Activated CD8-positive, alpha-beta memory T cell treated with anti-CD3 and anti-CD28 coated beads, Interleukin-2, amount 10 ng/mL, durations not matched to agents 7 days and 5 days (primary cell): Measurements from ENCODE around the gene ZBED4. TPM values are rescaled to one million over a fixed set of nuclear protein-coding genes. Genes with fewer than 3 reads are reported as not detected.
"Not testable (repeated sequence)": the region's sequence is repeated elsewhere in the genome, so short reads cannot be mapped to it uniquely, and the experiment has no call there.

Source experiments
- ATAC-seq: fragments of 150-1000 bp; cut with Tn5 transposase; one replicate; pipeline ENCODE4 v1.10.0; 2021; ENCODE audit warnings: moderate library complexity
- CTCF ChIA-PET: fragments of 350-600 bp; sonication (Branson Sonifier 250); formaldehyde crosslinking; loops from one replicate; lab custom pipeline; 2021; ENCODE audit warnings: antibody characterized with exemption; lab: Charles Lee
- DNase-seq: peaks from one replicate; pipeline ENCODE4 v3.0.0-alpha.2; 2020
- H3K27ac Mint-ChIP-seq: one replicate; pipeline ENCODE4 v1.8.0; 2021; ENCODE audit warnings: mild to moderate bottlenecking, mixed read lengths
- H3K27me3 Mint-ChIP-seq: one replicate; pipeline ENCODE4 v1.8.0; 2021; ENCODE audit warnings: mixed read lengths
- H3K36me3 Mint-ChIP-seq: one replicate; pipeline ENCODE4 v1.8.0; 2021; ENCODE audit warnings: mild to moderate bottlenecking, mixed read lengths
- H3K4me1 Mint-ChIP-seq: one replicate; pipeline ENCODE4 v1.8.0; 2021; ENCODE audit warnings: mixed read lengths
- H3K4me3 Mint-ChIP-seq: one replicate; pipeline ENCODE4 v1.8.0; 2021; ENCODE audit warnings: mild to moderate bottlenecking, moderate library complexity, mixed read lengths
- H3K9me3 Mint-ChIP-seq: one replicate; pipeline ENCODE4 v1.8.0; 2022; ENCODE audit warnings: low read depth, mixed read lengths
- total RNA-seq, 2 experiments: library from RNA; stranded (reverse); gene quantifications; one replicate each; pipeline ENCODE4 v1.2.3, GENCODE V29; 2021

ZBED4 gene
- total RNA-seq, 2 experiments from 2014 or later, result 24.1 to 25.7 TPM

DNA sequence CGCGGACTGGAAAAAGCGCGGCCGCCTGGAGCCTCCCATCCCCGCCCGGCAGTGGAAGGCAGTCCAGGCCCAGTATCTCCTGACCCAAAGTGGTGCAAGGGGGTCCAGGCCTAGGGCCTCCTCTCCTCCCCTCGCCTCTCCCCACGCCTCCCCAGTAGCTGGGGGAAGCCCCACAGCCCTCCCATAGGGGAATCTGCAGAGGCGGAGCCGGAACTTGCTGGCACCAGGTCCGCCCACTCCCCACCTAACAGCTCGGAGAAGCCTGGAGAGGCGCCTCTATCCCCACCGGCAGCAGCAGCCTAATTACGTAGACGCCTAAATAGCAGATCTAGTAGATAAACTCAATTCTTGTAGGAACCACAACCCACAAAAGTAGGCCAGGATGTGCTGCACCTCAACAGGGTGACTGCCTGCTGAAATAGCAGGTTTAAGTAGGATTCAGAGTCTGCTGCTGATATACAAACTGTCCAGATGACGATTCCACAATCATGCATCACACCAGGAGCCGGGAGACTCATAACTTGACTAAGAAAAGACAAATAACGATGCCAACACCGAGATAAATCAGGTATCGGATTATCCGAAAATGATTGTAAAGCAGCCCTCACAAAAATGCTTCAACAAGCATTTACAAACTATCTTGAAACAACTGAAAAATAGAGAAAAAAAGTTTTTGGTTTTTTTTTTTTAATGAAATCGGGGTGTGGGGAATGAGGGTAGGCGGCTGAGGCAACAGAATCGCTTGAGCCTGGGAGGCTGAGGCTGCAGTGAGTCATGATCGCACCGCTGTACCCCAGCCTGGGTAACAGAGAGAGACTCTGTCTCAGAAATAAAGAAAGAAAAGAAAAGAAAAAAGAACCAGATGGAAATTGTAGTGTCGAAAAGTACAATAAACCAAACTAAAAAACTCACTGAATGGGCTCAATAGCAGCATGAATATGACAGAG is 14.6 kb upstream of the ZBED4 start:
- CTCF ChIA-PET, result interaction anchor here (0.8 to 1.3 kb wide), 5 partner anchors 9 to 41 kb away, joined by 3 to 7 read pairs (median 4); no protein-coding TSS in a partner anchor
- H3K27me3 Mint-ChIP-seq, result no peaks in the 10 kb centered on the region
- peak; percentile 94 for ATAC-seq

DNA sequence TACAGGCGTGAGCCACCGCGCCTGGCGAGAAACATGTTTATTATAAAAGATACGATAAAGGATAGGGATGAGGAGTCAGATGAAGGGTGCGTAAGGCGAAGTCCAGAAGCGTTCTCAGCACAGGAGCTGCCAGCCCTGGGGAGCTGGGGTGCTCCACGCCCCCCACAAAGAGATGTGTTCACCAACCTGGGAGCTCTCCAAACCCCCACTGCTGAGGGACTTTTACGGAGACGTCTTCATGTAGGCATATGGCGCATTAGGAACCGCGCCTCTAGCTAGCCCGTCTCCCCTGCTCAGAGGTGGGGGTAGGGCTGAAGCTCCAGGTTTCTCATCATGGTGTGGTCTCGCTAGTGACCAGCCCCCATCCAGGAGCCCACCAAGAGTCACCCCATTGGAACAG is 8.4 kb upstream of the ZBED4 start:
- H3K27ac Mint-ChIP-seq, result no peak overlapping the region
- H3K27me3 Mint-ChIP-seq, result peaks cover 32% of the 10 kb centered on the region
- no peaks in the 10 kb centered on the region for H3K36me3 Mint-ChIP-seq
- ATAC-seq (no peak), DNase-seq (no peak)
- no peak overlapping the region for H3K4me3 Mint-ChIP-seq
- peaks cover 14% of the 10 kb centered on the region for H3K4me1 Mint-ChIP-seq
- CTCF ChIA-PET, result no interaction called here
- no peaks in the 10 kb centered on the region for H3K9me3 Mint-ChIP-seq

More for the DNA sequence above, 14.6 kb upstream of the ZBED4 start:
- Mint-ChIP-seq H3K36me3 (peaks cover 1% of the 10 kb centered on the region), H3K4me1 (peaks cover 37% of the 10 kb centered on the region), H3K4me3 (peak overlapping the region; percentile 74), H3K9me3 (no peaks in the 10 kb centered on the region), H3K27ac (peak overlapping the region; percentile 96)
- DNase-seq, result peak; percentile 94

DNA sequence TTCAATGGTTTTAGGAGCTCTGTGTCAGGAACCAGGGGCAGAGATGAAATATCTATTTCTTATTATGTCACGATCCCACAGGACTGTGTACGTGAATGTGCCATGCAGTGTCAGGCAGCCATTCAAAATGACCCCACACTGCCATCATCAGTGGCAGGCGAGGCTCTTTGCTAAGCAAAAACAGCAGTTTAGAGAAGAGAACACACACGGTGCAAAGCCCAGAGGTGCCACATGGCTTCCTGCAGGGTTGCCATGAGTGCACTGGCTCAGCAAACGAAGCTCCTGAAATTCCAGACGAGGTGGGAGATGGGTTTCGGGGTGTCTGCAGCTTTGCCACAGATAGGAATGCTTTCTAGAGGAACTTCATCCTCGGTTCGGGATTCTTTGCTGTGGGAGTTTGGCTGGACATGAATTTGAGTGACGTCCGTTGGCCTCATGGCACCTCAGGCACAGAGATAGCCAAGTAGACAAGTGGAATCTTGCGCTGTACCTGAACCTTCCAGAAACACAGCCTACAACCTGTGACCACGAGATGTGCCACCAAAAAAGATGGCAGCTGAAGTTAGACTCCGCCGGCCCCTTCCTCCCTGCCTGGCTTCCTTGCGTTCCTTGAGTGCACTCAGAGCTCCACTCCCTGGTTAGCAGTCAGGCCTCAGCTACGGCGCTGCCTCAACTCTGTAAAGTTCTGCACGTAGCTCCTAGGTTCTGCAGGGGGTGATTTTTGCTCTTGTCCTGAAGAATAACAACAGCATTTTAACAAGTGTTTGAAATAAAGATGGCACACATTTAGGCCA is 7.8 kb upstream of the ZBED4 start:
- Mint-ChIP-seq H3K4me3 (no peak overlapping the region), H3K4me1 (peaks cover 16% of the 10 kb centered on the region), H3K36me3 (no peaks in the 10 kb centered on the region), H3K9me3 (no peaks in the 10 kb centered on the region), H3K27ac (no peak overlapping the region), H3K27me3 (peaks cover 36% of the 10 kb centered on the region)
- CTCF ChIA-PET, result no interaction called here
- no peak for ATAC-seq
- no peak for DNase-seq

DNA sequence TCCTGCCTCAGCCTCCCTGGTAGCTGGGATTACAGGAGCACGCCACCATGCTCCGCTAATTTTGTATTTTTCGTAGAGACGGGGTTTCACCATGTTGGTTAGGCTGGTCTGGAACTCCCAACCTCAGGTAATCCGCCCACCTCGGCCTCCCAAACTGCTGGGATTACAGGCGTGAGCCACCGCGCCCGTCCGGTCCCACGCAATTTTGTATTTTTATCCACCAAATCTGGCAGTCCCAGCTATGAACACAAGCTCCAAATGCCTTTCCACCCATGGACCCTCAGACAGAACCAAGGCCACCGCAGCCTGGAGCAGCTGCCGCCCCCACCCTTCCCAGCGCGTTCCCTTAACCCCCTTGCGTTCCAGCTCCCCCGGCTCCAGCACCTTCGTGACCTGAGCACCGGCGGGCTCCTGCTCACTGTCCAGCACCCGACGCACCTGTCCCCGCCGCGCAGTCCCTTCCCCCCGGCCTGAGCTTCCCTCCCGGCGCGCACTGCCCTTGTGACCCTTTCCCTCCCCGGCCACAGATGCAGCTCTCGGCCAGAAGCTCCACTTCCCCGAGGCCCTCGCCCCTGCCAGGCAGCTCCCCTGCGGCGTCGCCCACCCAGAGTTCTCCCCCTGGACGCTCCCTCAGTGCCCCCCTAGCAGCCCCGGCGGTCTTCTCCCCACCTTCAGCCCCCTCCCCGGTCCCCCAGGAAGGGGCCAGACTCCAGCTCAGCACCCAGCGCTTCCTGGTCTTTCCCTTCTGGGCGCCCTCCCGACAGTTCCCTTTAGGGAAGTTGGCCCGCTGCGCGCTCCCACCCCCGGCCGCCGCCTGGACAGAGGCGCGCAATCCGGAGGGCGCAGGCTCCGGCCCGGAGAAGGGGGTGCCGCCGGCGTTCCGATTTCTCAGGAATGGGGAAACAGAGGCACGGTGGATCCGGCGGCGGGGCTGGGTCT is 5.6 kb upstream of the ZBED4 start:
- no peaks in the 10 kb centered on the region for H3K9me3 Mint-ChIP-seq
- H3K27me3 Mint-ChIP-seq, result peaks cover 45% of the 10 kb centered on the region
- H3K4me3 Mint-ChIP-seq, result peak overlapping the region; percentile 13
- CTCF ChIA-PET, result interaction anchor here (1.5 to 1.9 kb wide), 2 partner anchors 9 to 182 kb away, joined by 3 to 7 read pairs; no protein-coding TSS in a partner anchor
- no peak overlapping the region for H3K27ac Mint-ChIP-seq
- peaks cover 19% of the 10 kb centered on the region for H3K4me1 Mint-ChIP-seq
- no peaks in the 10 kb centered on the region for H3K36me3 Mint-ChIP-seq
- no peak for ATAC-seq
- DNase-seq, result no peak

DNA sequence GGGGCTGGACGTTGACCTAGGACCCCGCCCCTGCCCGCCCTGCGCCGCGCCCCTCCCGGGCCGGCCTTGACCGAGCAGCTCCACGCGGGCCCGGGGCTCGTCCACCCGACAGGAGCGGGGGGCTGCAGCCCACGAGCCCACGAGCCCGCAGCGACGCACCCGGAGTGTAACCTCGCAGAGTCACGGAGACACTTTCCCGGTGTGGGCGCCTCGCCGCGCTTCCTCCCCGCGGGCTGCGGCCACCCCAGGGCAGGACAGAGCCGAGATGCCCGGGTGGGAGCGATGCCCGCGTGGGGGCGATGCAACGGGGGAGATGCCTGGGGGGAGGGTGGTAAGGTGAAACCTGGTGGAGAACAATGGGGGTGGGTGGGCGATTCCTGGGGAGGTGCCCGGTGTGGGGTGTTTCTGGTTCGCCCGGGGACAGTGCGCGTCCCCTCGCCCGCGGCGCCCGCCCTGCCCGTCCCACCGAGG is 4.9 kb upstream of the ZBED4 start:
- Mint-ChIP-seq H3K27ac (no peak overlapping the region), H3K4me3 (peak overlapping the region; percentile 24), H3K9me3 (no peaks in the 10 kb centered on the region), H3K36me3 (no peaks in the 10 kb centered on the region), H3K4me1 (peaks cover 19% of the 10 kb centered on the region), H3K27me3 (peaks cover 45% of the 10 kb centered on the region)
- ATAC-seq (no peak), DNase-seq (no peak)
- CTCF ChIA-PET, result interaction anchor here (1.9 kb wide), 1 partner anchor 10 kb away, joined by 7 read pairs; no protein-coding TSS in a partner anchor

DNA sequence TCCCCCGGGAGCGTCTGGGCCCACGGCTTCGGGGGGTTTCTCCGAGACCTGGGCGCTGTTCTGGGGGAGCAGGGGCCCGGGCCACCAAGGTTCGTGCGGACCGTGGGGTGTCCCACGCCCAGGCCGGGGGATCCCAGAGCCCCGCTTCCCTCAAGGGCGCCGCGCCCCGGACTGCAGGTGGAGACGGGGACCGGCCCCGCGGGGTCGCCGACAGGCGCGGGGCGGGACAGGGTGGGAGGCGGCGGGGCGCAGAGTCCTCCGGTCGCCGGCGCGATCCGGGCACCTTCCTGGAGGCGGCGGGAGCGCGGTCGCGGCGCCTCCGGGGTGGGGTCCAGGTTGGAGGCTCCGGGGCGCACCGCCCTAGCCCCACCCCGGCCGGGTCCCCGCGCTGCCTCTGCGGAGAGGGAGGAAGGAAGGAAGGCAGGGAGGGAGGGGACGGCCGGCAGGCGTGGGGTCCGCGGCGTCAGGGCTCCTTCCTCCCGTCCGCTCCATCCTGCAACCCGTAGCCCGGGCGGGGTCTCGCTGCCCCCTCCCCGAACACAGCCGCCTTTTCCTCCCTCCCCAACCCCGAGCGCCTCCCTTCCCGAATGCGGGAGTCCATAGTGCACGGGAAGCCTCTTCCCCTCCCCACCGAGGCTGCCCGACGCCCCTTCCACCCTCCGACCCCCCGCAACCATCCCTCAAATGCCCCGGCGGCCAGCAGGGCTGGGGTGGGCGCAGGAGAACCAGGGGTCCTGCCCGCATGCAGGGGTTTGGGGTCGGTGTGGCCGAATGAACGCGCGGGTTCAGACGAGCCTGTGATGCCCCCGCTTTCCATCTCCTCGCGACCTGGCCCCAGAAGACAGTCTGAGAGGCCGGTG is 4.3 kb upstream of the ZBED4 start:
- Mint-ChIP-seq H3K9me3 (no peaks in the 10 kb centered on the region), H3K27ac (no peak overlapping the region), H3K36me3 (no peaks in the 10 kb centered on the region), H3K4me1 (peaks cover 19% of the 10 kb centered on the region), H3K27me3 (peaks cover 45% of the 10 kb centered on the region), H3K4me3 (peak overlapping the region; percentile 46)
- no peak for ATAC-seq
- no peak for DNase-seq
- CTCF ChIA-PET, result no interaction called here

DNA sequence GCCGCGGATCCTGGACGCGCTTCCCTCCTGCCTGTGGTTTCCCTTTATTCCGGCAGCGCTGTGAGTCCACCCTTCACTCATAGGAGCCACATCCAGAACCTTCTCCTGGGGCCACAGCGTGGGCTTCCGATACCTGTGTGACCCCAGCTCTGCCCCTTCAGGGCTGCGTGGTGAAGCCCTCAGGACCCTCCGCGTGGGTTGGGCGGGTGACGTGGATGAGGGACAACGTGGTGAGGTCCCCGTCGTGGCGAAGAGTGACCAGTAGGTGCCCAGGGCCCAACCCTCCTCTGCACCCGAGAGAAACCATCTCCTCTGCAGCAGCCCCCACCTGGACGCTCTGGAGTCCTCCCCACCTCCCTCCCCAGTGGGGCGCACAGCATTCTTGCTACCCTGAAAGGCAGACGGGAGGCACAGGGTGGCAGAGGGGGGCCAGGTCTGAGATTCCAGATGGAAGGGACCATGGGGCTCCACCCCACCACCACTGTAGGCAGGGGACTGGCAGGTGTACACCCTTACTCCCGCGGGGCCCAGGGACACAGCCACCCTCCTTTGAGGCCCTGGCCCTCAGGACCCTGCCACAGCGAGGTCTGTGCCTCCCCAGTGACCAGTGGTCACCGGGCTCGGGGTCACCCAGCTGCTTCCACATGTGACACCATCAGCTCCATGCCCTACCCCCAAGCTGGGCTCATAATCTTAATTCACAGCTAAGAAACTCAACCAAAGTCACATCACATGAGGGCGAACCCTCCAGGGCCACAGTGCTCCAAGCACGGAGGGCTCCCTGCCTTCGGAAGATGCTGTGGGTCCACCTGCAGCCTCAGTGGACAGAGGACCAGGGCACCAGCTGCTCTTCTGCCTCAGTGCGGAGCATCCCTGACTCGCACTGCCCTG is 3.4 kb upstream of the ZBED4 start:
- Mint-ChIP-seq H3K9me3 (no peaks in the 10 kb centered on the region), H3K27me3 (peaks cover 45% of the 10 kb centered on the region), H3K4me1 (peaks cover 27% of the 10 kb centered on the region), H3K4me3 (peak overlapping the region; percentile 46), H3K36me3 (no peaks in the 10 kb centered on the region), H3K27ac (no peak overlapping the region)
- CTCF ChIA-PET, result no interaction called here
- ATAC-seq (no peak), DNase-seq (no peak)

DNA sequence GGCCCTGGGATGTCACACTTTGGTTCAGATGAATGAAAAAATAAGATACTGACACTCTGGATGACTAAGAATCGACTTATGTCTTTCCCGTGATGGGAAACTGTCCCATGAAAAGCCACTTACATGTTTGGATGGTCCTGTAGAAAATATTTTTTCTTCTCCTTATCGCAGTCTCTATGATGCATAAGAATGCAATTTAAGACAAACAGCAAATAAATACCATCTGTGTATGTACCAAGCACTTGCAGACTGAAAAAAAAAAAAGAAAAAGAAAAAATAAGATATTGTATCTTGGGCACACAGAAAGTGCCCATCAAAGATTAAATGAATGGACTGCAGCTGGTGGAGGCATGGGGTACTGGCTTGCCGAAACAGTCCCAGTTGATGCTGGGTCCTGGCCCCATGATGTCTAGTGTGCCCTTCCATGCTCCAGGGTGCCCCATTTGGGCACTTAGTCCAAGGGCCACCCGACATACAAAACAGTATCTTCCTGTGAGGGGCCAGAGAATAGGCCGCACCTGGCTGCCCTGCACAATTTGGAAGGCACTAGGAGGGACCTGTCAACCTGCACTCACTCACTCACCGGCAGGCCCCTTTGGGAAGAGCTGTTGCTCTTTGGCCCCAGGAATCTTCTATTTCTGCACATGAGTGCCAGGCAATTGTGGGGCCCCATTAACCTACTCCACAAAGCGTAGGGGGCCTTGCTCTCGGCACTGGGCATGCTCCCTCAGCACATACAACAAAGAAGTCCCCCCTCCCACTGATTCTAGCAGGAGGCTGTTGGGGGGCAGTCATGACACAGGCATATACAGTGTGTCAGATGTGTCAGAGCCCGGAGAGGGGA is 2.5 kb upstream of the ZBED4 start:
- Mint-ChIP-seq H3K36me3 (no peaks in the 10 kb centered on the region), H3K27ac (peak overlapping the region; percentile 42), H3K9me3 (no peaks in the 10 kb centered on the region), H3K4me1 (peaks cover 37% of the 10 kb centered on the region), H3K27me3 (peaks cover 38% of the 10 kb centered on the region), H3K4me3 (peak overlapping the region; percentile 39)
- DNase-seq (no peak), ATAC-seq (no peak)
- CTCF ChIA-PET, result interaction anchor here (1.0 kb wide), 1 partner anchor 12 kb away, joined by 3 read pairs; no protein-coding TSS in a partner anchor

DNA sequence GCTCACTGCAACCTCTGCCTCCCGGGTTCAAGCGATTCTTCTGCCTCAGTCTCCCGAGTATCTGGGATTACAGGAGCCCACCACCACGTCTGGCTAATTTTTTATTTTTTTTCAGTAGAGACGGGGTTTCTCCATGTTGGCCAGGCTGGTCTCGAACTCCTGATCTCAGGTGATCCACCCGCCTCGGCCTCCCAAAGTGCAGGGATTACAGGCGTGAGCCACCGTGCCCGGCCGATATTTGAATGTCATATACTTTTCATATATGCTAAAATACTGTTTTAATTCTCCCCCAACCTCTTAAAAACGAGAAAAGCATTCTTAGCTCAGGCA is 1.1 kb upstream of the ZBED4 start:
- peak overlapping the region; percentile 73 for H3K27ac Mint-ChIP-seq
- H3K27me3 Mint-ChIP-seq, result peaks cover 26% of the 10 kb centered on the region
- H3K4me1 Mint-ChIP-seq, result peaks cover 42% of the 10 kb centered on the region
- H3K9me3 Mint-ChIP-seq, ATAC-seq, DNase-seq, H3K36me3 Mint-ChIP-seq: not testable (repeated sequence)
- peak overlapping the region; percentile 58 for H3K4me3 Mint-ChIP-seq
- CTCF ChIA-PET, result interaction anchor here (1.5 kb wide), 1 partner anchor 85 kb away, joined by 3 read pairs; no protein-coding TSS in a partner anchor

DNA sequence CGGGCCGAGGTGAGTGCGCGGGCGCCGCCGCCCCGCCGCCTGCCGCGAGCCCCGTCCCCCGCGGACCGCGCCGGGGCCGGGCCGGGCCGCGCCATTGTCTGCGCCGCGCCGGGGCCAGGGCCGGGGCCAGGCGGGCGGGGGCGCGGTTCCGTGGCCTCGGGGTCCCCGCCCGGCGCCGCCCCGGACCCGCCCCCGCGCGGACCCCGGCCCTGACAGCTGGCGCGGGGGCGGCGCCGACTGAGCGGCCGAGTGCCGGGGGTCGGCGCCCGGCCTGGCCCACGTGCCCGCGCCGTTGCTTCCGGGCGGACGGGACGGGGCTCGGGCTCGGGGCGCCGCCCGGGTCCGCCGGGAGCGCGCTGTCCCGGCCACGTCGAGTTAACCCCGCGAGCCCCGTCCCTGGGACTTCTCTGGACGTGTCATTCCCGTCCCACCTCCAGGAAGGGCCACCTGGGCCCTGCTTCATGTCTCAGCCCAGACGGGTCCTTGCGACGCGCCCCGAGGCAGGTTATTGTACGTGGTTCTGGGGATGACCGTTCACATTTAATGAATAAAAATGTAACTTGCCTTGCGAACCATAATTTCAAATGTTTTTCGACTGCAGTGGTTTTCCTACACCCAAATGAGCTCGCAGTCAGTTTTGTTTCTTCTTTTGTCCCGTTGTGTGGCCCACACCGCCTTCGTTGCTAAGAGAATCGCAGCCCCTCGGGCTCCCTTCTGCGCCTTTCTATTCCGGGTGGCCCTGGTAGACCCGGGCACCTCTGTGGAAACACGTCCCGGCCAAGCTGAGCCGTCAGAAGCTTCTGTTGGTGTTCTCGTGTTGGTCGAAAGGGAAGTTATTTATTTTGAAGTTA is 562 bp downstream of the ZBED4 start:
- CTCF ChIA-PET, result interaction anchor here (1.0 to 3.8 kb wide), 4 partner anchors 14 to 38 kb away, joined by 3 to 12 read pairs (median 4); no protein-coding TSS in a partner anchor
- Mint-ChIP-seq H3K9me3 (no peaks in the 10 kb centered on the region), H3K27me3 (peaks cover 18% of the 10 kb centered on the region), H3K27ac (peak overlapping the region; percentile 93), H3K4me3 (peak overlapping the region; percentile 86), H3K4me1 (peaks cover 53% of the 10 kb centered on the region), H3K36me3 (peaks cover 6% of the 10 kb centered on the region)
- ATAC-seq (peak; percentile 26), DNase-seq (peak; percentile 62)
